NCI-H2081 (cell line): ENCODE measurements around the gene IL1RL1.

Experiments
- DNase-seq, 2 experiments: peaks; one replicate each; lab custom pipeline; 2025; lab: John Stamatoyannopoulos, UW

Gene IL1RL1

DNA sequence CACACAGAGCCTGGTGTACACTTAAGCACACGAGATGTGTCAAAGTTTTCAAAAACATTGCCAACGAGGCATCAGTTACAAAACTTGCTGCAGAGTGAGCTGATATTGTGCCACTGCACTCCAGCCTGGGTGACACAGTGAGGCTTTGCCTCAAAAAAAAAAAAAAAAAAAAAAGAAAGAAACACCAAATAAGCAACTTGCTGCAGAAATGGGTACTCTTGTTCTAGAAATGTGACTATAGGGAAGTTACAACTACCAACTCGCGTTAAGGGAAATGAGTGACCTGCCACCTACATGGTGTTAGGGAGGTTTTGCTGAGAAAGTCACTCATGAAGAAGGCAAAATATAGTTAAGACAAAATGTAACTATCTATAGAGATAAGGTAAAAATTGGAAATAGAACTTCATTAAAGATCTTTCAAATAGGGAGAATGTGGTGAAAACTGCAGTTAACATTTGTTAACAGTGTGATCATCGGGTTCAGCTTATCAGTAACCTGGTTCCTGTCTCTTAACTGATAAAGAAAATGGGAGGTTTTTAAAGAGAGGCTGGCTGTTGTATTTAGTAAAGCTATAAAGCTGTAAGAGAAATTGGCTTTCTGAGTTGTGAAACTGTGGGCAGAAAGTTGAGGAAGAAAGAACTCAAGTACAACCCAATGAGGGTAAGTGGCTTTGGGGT lies at the start of gene IL1RL1:
Gene IL1RL1 (plus strand): TSS at position 600 of the 677 bp plus-strand sequence. CDS start 26,702 bp downstream, outside the sequence.
- no peak for DNase-seq

DNA sequence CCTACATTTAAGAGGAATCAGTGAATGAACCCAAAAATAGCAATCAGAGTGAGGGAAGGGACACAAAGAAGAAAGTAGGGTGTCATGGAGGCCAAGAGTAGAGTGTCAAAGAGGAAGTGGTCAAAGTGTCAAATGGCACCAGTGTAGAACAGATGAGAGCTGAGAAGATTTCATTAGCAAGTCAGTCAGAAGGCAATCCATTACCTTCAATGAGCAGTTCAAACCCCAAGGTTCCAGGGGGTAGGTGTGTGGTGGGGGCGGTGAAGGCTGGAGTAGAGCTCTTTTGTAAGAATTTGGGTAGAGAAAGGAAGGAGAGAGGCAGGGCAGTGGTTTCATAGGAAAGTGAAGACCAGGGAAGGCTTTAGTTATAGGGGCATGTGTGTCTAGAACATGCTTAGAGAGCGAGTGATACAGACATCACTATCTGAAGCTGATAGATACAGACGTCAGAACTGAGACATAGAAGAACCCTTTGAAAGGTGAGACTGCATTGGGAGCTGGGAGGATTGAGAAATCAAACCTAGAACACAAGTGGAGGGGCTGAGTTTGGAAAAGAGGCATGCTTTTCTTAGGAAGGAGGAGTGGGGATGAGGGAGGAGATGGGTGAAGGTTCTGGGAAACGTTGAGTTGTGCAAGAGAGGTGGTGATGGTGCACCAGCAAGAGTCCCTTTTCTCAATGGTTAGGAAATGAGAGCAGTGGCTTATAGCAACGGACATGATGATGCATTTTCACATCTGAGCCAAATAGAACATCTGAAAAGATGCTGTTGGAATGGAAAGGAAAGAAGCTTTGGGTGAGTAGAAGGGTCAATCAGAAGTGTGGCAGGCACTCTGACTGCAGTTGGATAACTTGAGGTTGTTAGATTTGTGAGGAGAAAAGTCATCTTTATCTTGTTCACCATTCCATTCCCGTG lies 48.9 kb upstream of the IL1RL1 start:
- DNase-seq, result no peak

DNA sequence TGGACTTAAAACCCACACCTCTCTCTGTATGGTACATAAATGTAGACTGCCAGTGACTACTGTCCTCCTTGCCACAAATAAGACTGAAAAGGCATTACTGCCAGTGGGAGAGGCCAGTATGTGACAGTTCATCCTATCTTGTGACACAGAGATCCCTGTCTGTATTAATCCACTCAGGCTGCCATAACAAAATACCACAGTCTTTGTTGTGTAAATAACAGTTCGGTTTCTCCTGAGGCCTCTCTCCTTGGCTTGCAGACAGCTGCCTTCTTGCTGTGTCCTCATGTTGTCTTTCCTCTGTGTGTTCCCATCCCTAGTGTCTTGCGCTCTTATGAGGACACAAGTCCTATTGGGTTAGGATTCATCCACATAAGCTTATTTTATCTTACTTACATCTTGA lies 46.4 kb upstream of the IL1RL1 start:
- DNase-seq, result no peak

DNA sequence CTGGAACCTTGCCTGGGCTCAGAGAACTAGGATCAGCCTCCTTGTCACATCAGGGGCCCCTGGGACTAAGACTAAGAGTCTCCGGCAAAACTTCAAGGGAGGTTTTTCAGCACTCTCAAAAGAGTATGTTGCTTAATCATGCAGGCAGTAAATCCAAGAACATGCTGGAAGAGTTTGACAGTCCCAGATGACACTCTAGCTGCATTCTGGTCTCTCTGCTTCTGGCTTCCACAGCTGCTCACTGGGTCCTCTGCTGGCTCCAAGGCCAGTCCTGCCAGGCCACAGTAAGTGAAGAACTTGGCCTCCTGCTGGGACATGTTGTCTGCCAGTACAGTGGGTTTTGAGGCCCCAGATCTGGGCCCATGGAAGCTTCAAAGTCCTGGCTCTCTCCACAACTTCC lies 45.2 kb upstream of the IL1RL1 start:
- DNase-seq, result no peak

DNA sequence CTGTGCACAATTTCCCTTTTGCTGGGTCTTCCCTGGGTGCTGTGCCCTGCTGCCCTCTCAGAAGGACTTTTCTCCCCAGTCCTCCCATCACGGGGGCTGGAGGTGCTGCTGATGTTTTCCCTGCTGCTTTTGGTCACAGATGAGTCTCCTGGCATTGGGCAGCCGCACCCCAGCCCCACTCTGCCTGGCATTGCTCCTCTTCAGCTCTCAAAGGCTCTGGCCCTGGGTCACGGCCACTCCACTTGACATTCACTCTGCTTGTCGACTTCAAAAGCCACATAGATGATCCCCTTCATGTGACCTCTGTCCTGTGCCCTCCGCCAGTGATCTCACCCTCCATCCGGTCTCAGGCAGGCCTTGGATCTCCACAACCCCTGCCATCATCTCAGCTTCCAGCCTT lies 43.6 kb upstream of the IL1RL1 start:
- no peak for DNase-seq

DNA sequence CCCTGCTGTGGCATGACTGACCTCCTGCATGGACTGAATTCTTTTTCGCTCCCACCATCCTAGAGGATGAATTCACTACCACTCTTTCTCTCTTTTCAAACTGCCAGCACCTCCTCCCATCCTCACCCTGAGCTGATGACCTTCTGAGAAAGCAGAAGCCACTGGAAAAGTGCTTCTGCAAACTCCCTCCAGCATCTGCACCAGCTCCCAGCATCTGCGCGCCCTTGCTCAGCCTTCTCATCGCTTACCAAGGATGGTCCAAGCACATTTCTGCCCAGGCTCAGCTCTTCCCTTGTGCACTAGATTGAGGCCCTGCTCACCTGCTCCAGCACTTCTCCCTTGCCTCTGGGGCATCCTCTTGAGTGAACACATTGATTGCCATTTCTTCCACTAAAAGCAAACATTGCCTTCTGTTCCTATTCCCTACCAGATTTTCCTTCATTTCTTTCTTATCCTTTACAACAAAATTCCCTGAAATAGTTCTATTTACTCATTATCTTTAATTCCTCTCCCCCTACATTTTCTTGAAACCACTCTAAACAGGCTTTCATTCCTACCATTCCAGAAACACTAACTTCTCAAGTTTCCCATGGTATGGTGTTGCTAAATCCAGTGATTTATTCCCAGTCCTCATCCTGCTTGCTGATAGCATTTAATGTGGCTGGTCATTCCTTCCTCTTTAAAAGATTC lies 42.7 kb upstream of the IL1RL1 start:
- no peak for DNase-seq

DNA sequence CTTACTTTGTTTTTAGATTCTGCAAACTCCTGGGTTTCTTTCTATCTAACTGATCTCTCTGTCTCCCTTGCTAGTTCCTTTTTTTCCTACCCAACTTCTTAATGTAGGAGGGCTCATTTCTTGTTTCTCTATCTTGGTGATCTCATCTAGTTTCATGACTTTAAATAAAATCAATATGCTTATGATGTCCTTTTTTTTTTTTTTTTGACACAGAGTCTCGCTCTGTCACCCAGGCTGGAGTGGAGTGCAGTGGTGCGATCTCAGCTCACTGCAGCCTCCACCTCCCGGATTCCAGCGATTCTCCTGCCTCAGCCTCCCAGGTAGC lies 42.2 kb upstream of the IL1RL1 start:
- DNase-seq, result no peak

DNA sequence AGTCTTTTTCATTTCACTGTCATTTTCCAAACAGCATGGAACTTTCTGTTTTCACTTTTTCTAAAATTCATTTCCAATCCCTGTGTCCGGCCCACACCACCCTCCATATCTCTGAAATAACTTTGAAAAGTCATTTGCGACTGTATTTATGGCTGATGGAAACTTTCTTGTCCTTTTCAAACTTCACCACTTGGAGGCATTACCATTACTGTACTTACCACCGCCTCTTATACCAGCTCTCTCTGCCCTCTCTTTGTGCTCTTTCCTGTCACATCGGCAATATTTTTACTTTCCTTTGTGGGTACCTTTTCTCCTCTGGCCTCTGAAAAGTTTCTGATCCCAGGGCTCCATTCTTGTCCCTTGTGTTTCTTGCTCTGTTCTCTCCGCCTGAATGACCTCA lies 39.5 kb upstream of the IL1RL1 start:
- DNase-seq, result no peak

DNA sequence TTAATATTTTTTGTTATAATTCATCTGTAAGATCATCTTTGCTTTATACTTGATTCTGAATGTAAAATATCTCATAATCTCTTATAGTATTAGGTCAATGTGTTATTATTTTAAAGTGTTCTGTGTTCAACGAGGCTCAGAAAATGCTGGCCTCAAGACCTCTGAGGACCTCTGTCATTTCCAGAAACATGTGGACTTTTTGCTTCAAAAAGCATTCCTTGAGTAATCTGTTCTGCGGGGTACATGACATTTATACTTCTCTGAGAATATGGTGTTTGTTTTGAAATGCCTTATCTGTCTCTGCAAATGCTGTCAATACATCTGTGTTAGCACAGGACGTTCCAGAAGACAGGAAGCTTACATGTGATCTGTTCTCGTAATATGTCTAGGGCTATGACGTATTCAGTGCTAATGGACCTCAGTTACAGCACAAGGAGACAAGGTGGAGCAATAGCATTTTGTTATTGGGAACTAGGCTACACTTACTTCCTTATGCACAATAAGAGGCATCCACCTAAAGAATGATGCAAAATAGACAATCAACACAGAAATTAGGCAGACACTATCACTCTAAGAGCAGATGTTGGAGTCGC lies 37.6 kb upstream of the IL1RL1 start:
- DNase-seq, result no peak

DNA sequence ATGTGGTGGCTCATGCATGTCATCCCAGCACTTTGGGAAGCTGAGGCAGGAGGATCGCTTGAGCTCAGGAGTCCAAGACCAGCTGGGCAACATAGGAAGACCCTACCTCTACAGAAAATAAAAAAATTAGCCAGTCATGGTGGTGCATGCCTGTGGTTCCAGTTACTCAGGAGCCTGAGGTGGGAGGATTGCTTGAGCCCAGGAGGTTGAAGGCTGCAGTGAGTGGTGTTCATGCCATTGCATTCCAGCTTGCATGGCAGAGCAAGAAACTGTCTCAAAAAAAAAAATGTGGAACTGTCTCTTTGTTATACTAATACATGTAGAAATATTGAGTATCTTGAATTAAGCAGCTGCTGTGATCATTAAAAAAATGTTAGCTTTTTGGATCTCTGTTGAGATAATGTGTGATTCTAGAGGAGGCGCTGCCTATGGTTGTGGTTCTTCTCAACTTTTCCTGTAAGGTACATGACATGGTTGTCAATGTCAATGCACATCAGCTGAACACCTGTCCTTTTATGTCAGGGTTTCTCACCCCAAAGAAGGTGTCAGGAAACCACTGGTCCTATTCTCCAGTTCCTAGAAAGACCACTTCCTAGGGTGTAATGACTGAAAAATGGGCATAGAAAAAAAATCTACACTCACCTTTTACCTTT lies 34.7 kb upstream of the IL1RL1 start:
- no peak for DNase-seq

DNA sequence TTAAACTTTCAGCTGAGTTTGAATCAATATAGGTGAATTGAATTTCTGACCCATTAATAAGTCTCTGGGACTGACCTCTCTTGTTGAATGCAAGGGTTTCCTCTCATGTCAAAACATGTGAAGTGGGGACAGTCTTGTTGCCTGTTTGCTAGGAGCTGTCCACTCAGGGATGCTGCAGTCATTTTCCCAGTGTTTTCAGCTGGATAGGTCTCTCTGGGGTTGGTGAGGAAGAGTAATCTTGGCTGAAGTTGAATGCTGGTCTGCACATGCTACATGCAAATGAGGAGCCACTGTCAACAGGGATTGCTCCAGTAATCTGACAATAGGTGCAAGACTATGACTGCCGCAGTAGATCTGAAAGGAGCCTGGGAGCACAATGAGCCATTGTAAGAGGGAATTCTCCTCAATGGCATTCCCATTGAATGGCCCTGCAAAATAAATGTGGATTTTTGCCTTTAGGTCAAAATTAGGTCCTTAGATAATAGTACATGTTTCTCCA lies 34.1 kb upstream of the IL1RL1 start:
- no peak for DNase-seq

DNA sequence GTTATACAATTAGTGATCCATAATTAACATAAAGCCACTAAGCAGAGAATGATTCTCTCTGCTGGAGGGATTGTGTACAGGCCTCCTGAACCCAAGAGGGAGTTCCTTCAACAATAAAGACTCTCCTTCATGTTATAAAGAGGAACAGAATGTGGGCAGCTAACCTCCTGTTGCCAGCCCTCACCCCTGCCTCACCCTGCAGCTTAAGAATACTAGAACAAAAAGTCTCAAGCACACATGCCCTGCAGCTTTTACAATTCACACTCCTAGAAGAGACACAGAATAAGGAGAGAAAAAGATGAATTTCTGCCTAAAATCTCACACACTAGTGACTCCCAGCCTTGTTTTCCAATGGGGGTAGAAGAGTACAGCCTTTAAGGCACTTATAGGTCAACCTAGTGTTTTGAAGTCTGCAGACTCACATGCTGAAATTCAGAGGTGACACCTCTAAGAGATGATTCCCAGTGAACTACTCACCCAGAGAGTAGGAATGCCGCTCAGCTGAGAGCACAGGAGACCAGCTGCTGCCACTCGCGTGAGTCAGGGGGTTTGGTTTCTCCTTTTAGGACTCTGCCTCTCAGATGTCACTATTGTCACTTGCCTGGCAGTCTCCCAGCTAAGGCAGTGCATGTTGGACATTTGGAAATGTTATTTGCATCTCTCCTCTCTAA lies 32.5 kb upstream of the IL1RL1 start:
- DNase-seq, result no peak

DNA sequence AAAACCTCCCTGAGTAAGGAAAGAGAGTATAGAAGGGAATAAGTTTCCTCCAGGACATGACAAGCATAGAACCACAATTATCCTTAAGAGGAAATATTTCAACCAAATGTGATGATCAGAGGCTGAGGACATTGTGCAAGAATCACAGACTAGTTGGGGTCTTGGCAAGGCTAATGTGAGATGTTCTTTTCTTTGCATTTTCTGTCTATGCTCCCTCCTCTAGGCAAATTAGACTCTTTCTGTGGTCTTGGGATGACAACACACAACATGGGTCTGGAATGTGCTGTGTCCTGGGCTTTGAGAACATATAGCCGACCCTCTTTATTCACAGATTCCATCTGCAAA lies 32.0 kb upstream of the IL1RL1 start:
- no peak for DNase-seq

DNA sequence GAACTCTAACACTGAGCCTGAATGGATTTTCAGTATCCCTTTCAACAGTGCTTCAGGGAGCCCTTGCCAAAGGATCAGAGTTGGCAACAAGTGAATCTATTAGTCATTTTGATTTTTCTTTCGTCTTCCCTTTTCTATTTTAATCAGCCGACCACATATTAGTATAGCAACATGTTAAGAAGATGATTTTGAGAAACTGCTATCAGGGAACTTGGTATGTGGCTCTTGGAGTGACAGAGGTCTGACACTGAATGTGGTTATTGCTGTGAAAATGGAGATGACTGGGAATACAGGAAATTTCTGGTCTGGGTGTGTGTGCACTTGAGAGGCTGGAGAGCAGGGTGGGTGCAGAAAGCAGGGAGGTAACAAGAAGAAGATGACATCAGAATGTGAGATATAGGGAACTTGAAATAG lies 28.7 kb upstream of the IL1RL1 start:
- no peak for DNase-seq

DNA sequence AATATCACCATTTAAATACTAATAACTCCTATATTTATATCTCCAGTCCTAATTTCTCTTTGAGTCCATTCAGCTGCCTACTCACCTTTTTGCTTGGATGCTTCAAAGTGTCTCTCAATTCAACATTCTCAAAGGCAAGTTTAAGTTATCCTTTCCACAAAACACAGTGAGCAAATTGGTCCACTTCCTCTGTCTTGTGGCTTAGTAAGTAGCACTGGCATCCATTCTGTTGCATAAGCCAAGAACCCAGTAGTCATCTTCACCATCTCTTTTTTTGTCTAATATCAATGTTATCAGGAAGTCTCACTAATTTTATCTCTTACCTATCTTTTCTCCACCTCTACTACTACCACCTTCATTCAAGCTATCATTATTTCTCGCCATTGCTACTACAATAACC lies 27.4 kb upstream of the IL1RL1 start:
- no peak for DNase-seq

DNA sequence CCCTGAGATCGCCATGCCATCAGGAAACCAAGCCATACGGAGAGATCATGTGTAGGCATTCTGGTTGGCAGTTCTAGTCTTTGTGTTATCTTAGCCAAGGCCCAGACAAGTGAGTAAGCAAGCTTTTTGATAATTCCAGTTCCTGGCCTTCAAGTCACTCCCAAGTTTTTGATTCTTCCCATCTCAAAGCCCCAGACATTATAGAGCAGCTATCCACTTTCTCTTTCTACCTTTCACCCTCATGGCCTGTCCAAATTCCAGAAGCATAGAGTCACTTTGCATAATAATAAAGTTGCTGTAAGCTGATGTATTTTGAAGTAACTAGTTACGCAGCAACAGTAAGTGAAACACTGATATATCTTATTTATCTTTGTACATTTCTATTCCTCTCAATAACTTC lies 26.8 kb upstream of the IL1RL1 start:
- no peak for DNase-seq

DNA sequence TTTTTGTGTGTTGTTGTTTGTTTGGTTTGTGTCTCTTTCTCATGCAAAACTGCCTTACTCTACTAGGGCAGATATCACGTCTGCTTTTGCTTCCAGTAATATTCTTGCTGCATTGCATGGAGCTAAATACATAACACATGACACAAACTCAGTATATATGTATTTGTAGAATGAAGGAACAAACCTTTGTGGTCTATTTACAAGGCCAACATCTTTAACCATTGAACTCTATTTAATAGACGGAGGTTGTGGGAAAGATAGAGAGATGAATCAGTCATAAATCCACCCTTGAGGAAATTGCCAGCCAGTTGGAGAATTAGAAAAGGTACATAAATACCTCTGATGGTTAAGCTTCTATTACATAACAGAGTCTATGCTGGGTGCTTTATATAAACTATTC lies 26.0 kb upstream of the IL1RL1 start:
- DNase-seq, result no peak

DNA sequence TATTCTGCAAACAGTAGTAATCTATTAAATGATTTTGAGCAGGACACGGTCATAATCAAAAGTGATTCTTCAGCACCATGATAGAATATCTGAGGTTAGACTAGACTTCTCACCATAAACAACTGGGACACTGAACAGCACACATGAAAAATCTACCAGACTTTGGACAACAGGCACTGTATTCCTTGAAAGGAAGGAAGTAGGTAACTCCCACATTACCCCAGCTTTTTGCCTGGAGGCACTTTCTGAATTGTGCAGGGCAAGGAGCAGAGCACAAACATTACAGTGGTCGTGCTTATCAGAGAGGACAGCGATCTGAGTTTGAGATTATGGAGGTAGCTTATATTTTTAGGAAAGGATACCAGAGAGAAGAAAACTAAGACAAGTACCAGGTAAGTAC lies 25.3 kb upstream of the IL1RL1 start:
- DNase-seq, result no peak

DNA sequence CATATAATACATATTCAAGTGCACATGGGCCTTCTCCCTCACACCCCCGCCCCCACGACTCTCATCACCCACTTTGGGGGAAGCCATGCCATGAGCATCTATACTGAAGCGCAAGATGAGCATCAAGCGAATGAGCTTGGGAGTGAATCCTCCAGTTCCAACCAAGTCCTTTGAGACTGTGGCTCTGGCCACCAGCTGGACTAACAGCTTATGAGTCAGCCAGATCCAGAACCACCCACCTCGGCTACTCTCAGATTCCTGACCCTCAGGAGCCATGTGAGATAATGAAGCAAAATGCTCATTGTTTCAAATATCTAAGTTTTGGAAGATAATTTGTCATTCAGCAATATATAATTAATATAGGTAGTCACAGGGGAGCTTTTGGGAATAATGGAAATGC lies 22.2 kb upstream of the IL1RL1 start:
- no peak for DNase-seq

DNA sequence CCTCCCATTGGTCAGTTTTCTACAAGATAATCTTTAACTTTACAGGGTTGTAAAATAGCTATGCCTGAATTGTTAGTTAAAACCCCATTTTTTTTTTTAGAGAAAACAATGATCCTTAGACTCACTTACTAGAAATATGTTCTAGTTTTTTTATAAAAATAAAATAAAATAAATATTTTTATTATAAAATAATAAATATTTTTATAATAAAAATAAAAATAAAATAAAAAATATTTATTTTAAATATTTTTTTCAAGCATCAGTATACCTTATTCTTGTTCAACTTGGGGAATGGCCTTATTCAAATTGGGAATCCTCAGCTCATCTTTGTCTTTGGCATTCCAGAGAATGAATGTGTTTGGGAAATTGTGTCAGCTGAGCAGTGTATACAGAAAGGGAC lies 20.8 kb upstream of the IL1RL1 start:
- no peak for DNase-seq

DNA sequence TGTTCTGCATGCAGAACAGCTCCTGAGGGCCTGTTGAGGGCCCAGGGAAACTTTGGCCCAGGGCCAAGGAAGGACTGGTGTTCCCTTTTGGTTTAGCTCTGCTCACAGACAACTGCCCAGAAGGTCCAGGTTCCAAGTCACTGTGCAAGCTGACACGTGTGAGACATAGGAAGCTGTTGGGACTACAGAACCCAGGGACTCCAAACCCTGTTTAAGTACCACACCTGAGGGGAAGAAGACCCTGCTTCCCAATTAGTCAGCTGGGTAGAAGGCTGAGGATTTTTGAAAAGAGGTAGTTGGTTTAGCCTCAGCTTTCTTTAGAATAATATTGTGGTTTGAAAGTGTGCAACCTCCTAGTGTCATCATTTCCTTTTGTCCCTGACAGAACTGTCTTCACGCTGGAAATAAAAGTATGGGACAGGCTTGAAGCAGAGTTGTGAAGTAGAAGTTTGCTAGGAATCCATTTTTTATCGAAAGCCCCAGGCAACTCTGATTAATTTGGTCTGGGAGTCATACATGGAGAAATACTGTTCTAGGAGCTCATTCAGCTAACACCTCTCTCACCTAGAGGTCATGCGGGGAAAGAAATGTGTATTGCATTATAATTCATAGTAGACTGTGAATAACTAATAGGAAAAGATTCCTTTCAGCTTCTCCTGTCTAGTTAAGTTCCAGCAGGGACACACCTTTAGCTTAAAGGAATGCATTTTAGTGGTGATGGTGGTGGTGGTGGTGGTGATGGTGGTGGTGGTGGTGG lies 19.9 kb upstream of the IL1RL1 start:
- no peak for DNase-seq
